Hepatocyte (in vitro differentiated cells): ENCODE data around the gene CNBP. TPM values are rescaled to one million over a fixed set of nuclear protein-coding genes. Genes with fewer than 3 reads are reported as not detected.
A peak's percentile ranks its signal among the peaks of the same experiment; 100 is the strongest.
"Not testable (repeated sequence)": the region's sequence is repeated elsewhere in the genome, so short reads cannot be mapped to it uniquely, and the experiment has no call there.

ENCODE experiments used
- DNase-seq: peaks from one replicate; pipeline ENCODE4 v3.0.0-alpha.2; 2016; ENCODE audit warnings: low spot score
- H2AFZ ChIP-seq: fragments of 200-600 bp; sonication (generic); 2 replicates; pipeline ENCODE4 v1.6.0; 2016; ENCODE audit warnings: antibody characterized with exemption, mild to moderate bottlenecking
- H3K27ac ChIP-seq: fragments of 200-600 bp; sonication (generic); 2 replicates; pipeline ENCODE4 v1.5.1; 2016; ENCODE audit warnings: mild to moderate bottlenecking
- H3K27me3 ChIP-seq: fragments of 200-600 bp; sonication (generic); 2 replicates; pipeline ENCODE4 v1.6.1; 2016
- H3K36me3 ChIP-seq: fragments of 200-600 bp; sonication (generic); replicated peaks from 2 replicates; pipeline ENCODE4 v1.5.1; 2016; ENCODE audit warnings: low read depth; ENCODE audit not compliant: insufficient read depth
- H3K4me1 ChIP-seq: fragments of 200-600 bp; sonication (generic); 2 replicates; pipeline ENCODE4 v1.5.1; 2016; ENCODE audit warnings: mild to moderate bottlenecking, moderate library complexity; ENCODE audit not compliant: insufficient read depth
- H3K4me2 ChIP-seq: fragments of 200-600 bp; sonication (generic); 2 replicates; pipeline ENCODE4 v1.6.0; 2016
- H3K4me3 ChIP-seq: fragments of 200-600 bp; sonication (generic); 2 replicates; pipeline ENCODE4 v1.5.1; 2016; ENCODE audit warnings: mild to moderate bottlenecking
- H3K79me2 ChIP-seq: fragments of 200-600 bp; sonication (generic); 2 replicates; pipeline ENCODE4 v1.6.0; 2017; ENCODE audit warnings: mild to moderate bottlenecking
- H3K9me2 ChIP-seq: fragments of 200-600 bp; sonication (generic); replicated peaks from 2 replicates; pipeline ENCODE4 v1.6.0; 2017; ENCODE audit warnings: mild to moderate bottlenecking; ENCODE audit not compliant: insufficient read depth
- H3K9me3 ChIP-seq: fragments of 200-600 bp; sonication (generic); 2 replicates; pipeline ENCODE4 v1.5.1; 2016; ENCODE audit warnings: low read depth, mild to moderate bottlenecking
- H4K20me1 ChIP-seq: fragments of 200-600 bp; sonication (generic); 2 replicates; pipeline ENCODE4 v1.6.0; 2016; ENCODE audit warnings: mild to moderate bottlenecking; ENCODE audit not compliant: insufficient read depth, poor library complexity, severe bottlenecking
- EZH2 ChIP-seq: fragments of 200-600 bp; sonication (generic); IDR thresholded peaks from 2 replicates; pipeline ENCODE4 v1.6.1; 2016; ENCODE audit warnings: antibody characterized with exemption, mild to moderate bottlenecking, borderline replicate concordance
- EZH2phosphoT487 ChIP-seq: fragments of 200-600 bp; sonication (generic); IDR thresholded peaks from one replicate; pipeline ENCODE4 v1.6.1; 2018; ENCODE audit warnings: antibody characterized with exemption, mild to moderate bottlenecking, low read depth, moderate library complexity; ENCODE audit not compliant: unreplicated experiment, severe bottlenecking
- WGBS: methylation state at CpG from one replicate; pipeline ENCODE4 v1.1.6; 2016; ENCODE audit warnings: low lambda C conversion rate; ENCODE audit errors: missing lambda C conversion rate; 5-methylcytosine and 5-hydroxymethylcytosine counted together
- polyA plus RNA-seq: library from polyadenylated mRNA; unstranded; fragments of >200 nt; fragmentation: Nextera tagmentation; extraction: Ambion mirVana; gene quantifications from 2 replicates; pipeline ENCODE4 v1.2.1, GENCODE V29; 2016
- total RNA-seq: library from RNA; depleted of rRNA; stranded (reverse); fragments of >200 nt; gene quantifications from 2 replicates; pipeline ENCODE4 v1.2.3, GENCODE V29; 2014
- TF ChIP-seq, protein P1 (sequence below): fragments of 200-600 bp; sonication (generic); IDR thresholded peaks from 2 replicates; pipeline ENCODE4 v1.5.1; 2016; ENCODE audit warnings: antibody characterized with exemption, mild to moderate bottlenecking; ENCODE audit not compliant: poor library complexity

CNBP gene
- total and polyA plus RNA-seq, 2 experiments from 2014 or later: 289 to 316 TPM

DNA sequence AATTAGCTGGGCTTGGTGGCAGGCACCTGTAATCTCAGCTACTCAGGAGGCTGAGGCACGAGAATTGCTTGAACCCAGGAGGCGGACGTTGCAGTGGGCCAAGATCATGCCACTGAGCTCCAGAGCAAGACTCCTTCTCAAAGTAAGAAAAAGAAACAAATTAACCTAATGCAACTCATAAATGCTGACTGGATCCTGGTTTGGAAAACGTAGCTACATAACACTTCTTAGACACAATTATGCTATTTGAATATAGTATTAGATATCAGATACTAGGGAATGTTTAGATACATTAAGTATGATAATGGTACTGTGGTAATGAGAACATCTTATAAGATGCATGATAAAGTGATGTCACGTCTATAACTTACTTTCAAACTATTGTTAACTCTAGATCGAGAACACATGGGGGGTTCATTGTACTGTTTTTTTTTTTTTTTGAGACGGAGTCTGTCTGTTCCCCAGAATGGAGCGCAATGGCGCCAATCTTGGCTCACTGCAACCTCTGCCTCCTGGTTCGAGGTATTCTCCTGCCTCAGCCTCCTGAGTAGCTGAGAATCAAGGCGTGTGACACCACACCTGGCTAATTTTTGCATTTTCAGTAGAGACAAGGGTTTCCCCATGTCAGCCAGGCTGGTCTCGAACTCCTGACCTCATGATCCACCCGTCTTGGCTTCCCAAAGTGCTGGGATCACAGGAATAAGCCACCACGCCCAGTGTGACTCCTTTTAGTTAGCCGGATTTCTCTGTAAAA lies 16.9 kb downstream of the CNBP start:
- Histone ChIP-seq H4K20me1 (peaks cover 9% of the 10 kb centered on the region), H3K27ac (no peak overlapping the region), H3K4me2 (no peak overlapping the region), H3K79me2 (peaks cover 31% of the 10 kb centered on the region), H3K9me2 (no peaks in the 10 kb centered on the region), H3K4me3 (no peak overlapping the region), H3K27me3 (no peaks in the 10 kb centered on the region), H2AFZ (no peak overlapping the region), H3K4me1 (peaks cover 10% of the 10 kb centered on the region), H3K36me3 (peaks cover 2% of the 10 kb centered on the region), H3K9me3 (no peaks in the 10 kb centered on the region)
- 97% methylated on average over 15 of the region's 15 CpGs for WGBS
- DNase-seq: no peak
- no peak for TF ChIP-seq EZH2phosphoT487
- no peak for TF ChIP-seq EZH2
- TF ChIP-seq, protein P1, sequence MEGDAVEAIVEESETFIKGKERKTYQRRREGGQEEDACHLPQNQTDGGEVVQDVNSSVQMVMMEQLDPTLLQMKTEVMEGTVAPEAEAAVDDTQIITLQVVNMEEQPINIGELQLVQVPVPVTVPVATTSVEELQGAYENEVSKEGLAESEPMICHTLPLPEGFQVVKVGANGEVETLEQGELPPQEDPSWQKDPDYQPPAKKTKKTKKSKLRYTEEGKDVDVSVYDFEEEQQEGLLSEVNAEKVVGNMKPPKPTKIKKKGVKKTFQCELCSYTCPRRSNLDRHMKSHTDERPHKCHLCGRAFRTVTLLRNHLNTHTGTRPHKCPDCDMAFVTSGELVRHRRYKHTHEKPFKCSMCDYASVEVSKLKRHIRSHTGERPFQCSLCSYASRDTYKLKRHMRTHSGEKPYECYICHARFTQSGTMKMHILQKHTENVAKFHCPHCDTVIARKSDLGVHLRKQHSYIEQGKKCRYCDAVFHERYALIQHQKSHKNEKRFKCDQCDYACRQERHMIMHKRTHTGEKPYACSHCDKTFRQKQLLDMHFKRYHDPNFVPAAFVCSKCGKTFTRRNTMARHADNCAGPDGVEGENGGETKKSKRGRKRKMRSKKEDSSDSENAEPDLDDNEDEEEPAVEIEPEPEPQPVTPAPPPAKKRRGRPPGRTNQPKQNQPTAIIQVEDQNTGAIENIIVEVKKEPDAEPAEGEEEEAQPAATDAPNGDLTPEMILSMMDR: no peak

DNA sequence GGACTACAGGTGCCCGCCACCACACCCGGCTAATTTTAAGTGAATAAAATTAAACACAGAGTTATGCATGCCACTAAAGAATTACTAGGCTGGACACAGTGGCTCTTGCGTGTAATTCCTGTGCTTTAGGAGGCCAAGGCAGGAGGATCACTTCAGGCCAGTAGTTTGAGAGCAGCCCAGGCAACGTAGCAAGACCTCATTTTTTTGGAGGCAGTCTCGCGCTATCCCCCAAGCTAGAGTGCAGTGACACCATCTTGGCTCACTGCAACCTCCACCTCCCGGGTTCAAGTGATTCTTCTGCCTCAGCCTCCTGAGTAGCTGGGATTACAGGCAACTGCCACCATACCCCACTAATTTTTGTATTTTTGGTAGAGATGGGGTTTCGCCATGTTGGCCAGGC lies 18.1 kb downstream of the CNBP start:
- H3K4me3 ChIP-seq, H3K27ac ChIP-seq, H2AFZ ChIP-seq, DNase-seq, H4K20me1 ChIP-seq, H3K4me2 ChIP-seq, H3K36me3 ChIP-seq, H3K9me3 ChIP-seq, H3K9me2 ChIP-seq, H3K4me1 ChIP-seq, H3K27me3 ChIP-seq: not testable (repeated sequence)
- H3K79me2 ChIP-seq: peaks cover 19% of the 10 kb centered on the region
- 98% methylated on average over 8 of the region's 8 CpGs for WGBS

DNA sequence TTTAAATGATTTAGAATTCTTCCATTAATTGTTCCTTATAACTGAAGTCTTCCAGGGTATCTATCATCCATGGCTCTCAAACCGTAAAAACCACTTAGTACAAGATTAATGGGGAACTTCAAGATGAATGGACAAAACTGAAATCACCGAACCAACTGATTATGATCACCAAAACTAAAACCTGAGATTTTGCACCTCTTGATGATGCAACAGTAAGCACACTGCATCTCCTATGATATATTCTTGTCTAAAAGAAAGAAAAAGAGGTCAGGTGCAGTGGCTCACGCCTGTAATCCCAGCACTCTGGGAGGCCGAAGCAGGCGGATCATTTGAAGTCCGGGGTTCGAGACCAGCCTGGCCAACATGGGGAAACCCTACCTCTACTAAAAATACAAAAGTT lies 19.2 kb downstream of the CNBP start:
- no peak overlapping the region for H3K4me2 ChIP-seq
- H3K9me2 ChIP-seq: no peaks in the 10 kb centered on the region
- H2AFZ ChIP-seq: no peak overlapping the region
- no peaks in the 10 kb centered on the region for H4K20me1 ChIP-seq
- peaks cover 19% of the 10 kb centered on the region for H3K79me2 ChIP-seq
- WGBS: 97% methylated on average over 7 of the region's 7 CpGs
- H3K27me3 ChIP-seq: no peaks in the 10 kb centered on the region
- peaks cover 2% of the 10 kb centered on the region for H3K36me3 ChIP-seq
- peaks cover 12% of the 10 kb centered on the region for H3K4me1 ChIP-seq
- H3K4me3 ChIP-seq: no peak overlapping the region
- no peak for DNase-seq
- TF ChIP-seq EZH2phosphoT487 (no peak), EZH2 (no peak)
- TF ChIP-seq, protein P1: no peak
- H3K27ac ChIP-seq: no peak overlapping the region
- H3K9me3 ChIP-seq: no peaks in the 10 kb centered on the region

DNA sequence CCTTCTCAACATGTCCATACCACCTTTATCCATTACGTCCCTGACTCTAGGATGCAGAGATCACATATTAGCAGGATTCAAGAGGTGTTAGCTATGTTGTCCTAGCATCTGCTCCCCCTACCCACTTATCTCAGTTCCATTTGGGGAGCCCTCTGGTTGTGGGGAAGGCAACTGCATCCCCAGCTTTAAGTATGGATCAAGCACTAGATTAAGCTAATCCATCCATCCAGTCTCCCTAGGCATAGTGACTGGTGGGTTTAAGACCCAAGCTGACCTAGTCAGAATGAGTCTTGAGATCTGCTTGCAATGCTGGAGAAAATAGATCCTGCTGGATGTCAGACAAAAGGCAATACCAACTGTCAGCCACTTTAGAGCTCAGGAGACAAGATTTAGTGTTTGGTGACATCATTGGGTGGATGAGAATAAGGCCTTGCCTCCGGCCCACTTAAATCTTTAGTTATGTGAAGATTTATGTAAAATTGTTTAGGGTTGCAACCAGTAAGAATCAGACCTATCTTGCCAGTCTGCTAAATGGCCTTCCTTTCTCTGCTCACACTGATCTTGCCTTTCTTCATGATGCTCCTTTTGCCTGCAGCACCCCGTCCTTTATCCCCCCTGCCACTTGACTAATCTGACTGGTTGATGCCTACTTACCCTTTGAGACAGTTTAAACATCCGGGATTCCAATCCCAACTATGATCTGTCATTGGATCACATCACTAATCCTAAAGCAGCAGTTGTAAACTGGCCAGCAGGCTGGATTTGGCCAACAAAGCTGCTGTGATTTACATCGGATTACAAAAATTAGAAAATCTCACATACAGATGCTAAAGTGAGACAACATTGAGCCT lies 20.7 kb downstream of the CNBP start:
- no peaks in the 10 kb centered on the region for H3K9me2 ChIP-seq
- H3K4me2 ChIP-seq: peak overlapping the region; percentile 91
- TF ChIP-seq, protein P1: no peak
- TF ChIP-seq EZH2phosphoT487: no peak
- TF ChIP-seq EZH2: no peak
- peaks cover 13% of the 10 kb centered on the region for H3K4me1 ChIP-seq
- H3K27ac ChIP-seq: peak overlapping the region; percentile 98
- H3K27me3 ChIP-seq: no peaks in the 10 kb centered on the region
- H3K9me3 ChIP-seq: no peaks in the 10 kb centered on the region
- no peak for DNase-seq
- H3K79me2 ChIP-seq: peaks cover 28% of the 10 kb centered on the region
- no peaks in the 10 kb centered on the region for H4K20me1 ChIP-seq
- no peak overlapping the region for H3K4me3 ChIP-seq
- 71% methylated on average over 5 of the region's 5 CpGs for WGBS
- H3K36me3 ChIP-seq: peaks cover 2% of the 10 kb centered on the region
- H2AFZ ChIP-seq: no peak overlapping the region
